GM18867 (cell line): Measurements from ENCODE around the gene TEP1.
"Not testable (repeated sequence)": the region's sequence is repeated elsewhere in the genome, so short reads cannot be mapped to it uniquely, and the experiment has no call there.

ENCODE experiments used
- ATAC-seq: cut with Tn5 transposase; IDR thresholded peaks from one replicate; pipeline ENCODE4 v1.9.1; 2021; ENCODE audit warnings: mild to moderate bottlenecking, moderate library complexity; ENCODE audit not compliant: unreplicated experiment

The TEP1 gene

DNA sequence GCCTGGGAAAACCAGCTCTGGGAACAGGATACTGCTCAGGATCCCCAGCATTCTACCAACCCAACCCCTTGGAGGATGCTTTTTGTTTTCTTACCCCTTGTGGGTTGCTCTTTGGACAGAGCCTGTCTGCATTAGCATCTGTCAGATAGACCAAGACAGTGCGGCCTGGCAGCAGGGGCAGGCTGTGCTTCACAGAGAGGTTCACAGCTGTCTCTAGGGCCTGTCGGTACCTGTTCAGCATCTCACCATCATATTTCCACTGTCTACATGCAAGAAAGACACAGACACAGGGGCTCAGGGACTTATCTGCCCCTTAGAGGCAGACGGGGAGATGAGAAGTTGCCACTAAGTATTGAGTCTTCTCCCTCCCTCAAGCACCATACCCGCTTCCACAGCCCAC lies 21.8 kb downstream of the TEP1 start:
- no peak for ATAC-seq

DNA sequence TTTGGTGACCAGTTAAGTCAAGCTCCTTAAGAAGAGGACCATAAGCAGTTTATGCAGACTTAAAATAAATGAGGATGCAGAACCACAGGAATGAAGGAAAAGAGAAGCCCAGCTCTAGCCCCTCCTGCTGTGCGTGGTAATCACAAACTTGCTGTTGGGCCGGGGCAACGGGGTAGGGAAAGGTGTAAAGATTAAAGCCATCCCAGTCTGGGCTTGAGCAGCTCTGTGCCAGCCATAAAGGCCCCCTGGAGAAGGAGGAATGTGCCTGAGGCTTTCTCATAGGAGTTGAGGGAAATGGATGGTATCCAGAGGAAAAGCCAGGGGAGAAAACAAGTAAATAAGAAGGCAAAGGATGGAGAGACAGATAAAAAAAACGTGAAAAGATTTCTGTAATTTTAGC lies 25.1 kb downstream of the TEP1 start:
- ATAC-seq = no peak

DNA sequence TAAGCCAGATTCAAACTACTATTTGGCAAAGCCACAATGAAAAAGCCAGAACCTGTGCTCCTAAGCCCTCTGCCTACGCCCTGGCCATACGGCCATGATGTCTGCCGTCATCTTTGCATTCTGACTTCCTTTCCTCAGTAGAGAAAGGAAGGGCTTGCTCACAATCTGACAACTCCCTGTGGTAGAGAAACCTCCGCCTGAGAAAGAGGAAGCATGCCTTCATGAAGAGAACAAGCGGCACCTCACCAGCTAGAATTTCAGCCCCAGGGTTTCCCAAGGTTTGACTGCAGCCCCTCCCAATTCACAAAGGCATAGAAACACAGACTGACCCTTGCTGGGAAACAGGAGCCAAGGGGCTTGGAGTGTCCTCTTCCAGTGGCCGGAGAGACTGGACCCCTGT lies 25.7 kb downstream of the TEP1 start:
- no peak for ATAC-seq

DNA sequence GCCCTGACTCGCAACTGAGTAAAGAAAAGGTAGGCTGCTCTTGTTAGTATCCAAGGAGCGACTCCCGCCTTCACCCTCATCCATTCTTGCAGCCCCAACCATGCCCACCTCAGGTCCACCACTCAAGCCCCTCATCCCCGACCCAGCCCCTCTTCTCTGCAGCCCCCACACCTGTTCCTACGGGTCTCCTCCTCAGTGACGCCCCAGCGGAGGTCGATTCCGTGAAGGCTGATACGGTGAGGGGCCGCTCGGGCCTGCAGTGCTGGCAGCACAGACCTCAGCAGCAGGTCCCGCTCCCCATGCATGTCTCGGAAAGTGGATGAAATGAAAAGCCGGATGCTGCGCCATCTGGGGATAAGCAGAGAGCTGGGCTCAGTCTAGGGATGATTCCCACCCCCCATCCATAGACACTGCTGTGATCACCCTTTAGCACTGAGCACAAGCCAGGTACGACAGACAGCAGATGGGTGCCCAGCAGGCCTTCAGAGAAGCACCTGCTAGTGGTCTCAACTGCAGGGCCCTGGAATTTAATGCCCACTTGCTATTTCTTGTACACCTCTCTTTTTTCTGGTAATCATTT lies 26.9 kb downstream of the TEP1 start:
- no peak for ATAC-seq

DNA sequence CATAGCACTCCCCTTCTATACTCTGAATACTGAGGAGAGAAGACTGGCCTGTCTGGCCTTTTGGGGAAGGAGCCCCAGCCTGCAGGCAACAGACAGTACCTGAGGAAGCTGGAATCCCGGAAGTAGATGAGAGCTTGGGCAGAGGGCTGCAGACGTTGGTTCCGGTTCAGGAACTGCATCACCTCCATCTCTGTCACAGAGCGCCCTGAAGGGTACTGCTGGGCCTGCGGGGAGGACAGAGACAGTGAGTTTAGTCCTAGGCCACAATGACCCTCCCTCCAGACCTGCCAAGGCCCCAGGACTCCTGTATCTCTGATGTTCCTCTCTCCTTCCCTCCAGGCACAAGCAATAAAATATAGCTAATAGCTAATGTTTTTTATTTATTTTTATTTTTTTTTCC lies 28.4 kb downstream of the TEP1 start:
- ATAC-seq = no peak

DNA sequence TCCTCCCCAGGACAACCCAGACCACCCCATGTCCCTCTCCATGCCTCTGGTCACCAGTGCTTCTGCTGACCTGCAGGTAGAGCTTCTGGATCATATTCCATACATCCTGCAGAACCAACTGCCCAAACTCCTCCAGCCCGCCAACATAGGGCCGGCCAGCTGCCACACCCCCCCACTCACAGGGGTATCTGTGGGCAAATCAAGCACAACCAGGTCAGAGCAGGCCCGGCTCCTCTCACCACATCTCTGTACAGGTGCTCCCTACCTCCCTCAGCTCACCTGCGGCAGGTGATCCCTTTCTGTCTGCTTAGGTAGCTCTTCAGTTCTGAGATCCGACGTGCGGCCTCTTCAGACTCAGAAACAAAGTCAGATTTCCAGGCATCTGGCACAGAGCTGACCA lies 29.0 kb downstream of the TEP1 start:
- no peak for ATAC-seq

DNA sequence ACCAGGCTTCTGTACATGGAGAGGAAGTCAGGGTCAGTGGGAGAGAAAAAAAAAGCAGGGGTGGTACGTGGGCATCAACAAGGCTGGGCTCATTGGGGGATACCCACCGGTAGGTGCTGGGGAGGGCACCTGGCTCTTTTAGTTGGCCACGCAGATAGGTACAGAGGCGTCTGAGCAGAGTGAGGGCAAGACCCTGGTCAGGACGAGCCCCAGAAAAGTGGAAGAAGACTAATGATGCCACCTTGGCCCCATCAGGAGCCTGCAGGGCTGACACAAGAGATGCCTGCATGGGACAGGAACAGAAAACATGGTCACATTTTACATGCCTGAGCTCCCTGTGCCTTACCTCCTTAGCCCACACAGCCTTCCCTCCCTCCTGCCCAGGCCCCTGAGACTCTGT lies 29.7 kb downstream of the TEP1 start:
- ATAC-seq = no peak

DNA sequence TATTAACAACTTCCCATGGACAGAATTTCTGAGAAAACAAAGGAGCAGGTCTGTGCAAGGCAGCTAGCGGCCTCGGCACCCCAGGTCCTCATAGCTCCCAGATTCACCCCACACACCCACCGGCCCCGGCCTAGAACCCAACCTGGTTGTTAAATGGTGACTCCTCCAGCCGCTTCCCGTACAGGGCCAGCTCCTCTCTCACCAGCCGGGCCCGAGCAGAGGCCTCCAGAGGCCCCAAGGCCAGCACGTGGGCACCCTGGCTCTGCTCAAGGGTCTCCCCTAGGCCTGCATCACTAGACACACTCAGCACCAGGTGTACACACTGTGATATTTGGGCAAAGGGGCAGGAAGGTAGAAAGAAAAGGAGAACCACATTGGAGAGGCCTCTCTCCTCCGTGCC lies 30.3 kb downstream of the TEP1 start:
- ATAC-seq = no peak

DNA sequence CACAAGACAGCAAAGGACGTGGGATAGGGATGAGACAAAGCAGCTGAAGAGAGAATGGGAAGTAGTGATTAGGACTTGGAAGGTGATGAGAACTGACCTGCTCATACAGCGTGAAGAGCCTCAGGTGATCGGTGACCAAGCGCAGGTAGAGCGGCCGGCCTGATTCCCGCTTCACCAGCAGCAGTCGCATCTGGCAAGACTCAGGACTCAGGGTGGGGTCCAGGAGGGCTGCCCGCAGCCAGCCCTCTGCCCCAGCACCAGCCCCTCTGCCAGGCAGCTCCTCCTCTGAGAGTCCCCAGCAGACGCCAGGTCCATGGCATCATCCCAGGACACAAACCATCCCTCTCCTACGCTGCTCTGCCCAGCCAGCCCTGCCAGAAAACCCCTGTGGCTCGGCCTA lies 30.8 kb downstream of the TEP1 start:
- ATAC-seq = no peak

DNA sequence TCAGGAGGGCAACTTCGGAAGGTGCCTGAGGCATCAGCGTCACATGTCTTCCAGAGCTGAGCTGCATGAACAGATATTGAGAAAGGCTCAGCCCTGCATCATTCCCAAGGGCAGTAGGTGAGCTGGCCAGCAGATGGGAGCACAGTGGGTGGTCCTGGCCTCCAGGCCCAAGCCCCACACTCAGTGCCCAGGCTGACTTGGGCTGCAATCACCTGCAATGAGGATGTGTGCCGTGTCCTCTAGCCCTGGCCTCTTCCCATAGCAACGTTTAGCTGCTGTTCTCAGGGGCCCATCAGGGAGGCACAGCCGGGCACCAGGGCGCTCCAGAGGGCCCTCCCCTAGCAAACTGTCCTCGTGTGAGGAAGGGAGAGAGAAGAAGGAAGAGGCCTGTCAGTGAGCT lies 32.0 kb downstream of the TEP1 start:
- no peak for ATAC-seq

DNA sequence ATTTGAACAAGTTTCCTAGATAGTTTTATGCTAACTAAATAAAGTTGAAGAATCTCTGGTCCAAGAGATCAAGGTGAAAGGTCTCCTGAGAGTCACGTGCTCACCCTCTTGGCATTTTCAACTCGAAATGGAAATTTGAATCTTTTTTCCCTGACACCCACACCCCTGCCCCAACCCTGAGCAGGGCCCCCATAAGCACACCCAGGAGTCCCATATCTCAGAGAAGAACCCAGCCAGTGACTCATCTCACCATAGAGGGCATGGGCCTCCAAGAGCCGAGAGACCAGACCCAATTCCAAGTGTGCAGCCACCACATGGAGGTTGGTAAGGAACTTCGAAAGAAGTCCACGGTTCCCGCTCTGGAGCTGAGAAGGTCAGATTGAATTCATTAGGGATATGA lies 32.6 kb downstream of the TEP1 start:
- ATAC-seq = no peak

DNA sequence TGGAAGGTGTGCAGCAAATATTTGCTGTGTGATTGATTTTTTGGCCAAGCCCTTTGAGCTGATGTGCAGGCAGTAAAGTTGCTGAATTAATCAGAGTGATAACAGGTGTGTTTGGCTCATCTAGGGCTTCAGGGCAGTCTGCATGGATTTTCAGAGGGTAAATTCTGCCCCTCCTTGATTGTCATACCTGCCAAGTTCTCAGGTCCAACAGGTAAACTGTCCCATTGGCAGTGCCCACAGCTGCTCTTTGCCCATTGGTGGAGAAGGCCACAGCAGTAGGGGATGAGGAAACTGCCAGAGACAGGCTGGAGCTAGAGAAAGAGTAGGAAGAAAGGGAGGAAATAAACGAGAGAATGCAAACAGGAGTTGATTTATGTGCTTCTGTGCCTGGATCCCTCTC lies 33.6 kb downstream of the TEP1 start:
- no peak for ATAC-seq

DNA sequence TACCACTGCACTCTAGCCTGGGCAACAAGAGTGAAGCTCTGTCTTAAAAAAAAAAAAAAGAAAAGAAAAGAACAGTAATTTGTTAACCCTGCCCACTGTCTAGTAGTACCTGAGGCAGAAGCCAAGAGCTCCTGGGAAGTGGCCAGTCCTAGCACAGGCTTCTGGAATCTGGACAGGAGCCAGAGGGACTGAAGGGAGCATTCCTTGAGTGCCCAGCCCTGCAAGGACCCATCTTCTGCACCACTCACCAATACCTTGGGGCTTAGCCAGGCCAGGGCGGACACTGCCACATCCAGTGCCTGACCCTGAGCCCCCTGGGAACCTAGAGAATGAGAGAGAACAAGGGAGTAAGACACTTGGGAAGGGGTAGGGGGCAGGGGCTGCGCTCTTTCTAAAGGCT lies 36.1 kb downstream of the TEP1 start:
- ATAC-seq = no peak

DNA sequence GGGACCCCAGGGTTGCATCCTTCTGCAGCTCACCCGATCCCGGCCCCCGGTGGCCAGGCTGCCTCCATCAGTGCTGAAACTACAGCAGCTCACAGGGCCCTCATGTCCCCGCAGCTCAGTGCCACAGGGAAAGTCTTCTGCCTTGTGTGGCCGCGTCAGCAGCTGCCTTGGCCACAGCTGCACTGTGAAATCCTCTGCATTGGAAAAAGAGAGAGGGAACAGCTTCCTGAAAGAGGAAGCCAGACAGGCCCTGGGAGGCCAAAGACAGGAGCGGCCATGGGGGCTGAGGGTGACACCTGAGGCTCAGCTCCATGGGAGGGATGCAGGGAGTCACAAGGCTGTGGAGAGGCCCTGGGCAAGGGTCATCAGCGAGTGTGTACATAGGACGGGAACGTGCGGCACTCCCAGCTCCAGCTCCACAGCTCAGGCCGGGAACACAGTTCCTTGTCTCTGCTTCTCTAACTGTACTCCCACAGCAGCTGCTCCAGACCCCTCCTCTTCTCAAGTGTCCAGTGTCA lies 37.2 kb downstream of the TEP1 start:
- ATAC-seq = no peak

DNA sequence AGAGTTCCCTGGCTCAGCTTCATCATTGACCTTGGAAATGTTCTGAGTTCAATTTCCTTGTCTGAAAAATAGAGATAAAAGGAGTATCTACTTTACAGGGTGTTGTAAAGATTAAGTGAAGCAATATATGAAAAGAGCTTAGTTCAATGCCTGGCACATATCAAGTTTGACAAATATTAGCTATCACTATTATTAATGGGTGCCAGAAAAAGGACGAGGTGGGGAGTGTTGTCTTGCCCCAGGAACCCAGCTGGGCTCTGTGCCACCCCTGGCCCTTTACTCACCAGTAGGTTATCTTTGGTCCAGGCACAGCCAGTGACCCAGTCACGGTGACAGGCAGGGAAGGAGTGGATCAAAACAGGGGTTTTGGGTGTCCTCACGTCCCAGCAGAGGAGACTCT lies 37.8 kb downstream of the TEP1 start:
- no peak for ATAC-seq

DNA sequence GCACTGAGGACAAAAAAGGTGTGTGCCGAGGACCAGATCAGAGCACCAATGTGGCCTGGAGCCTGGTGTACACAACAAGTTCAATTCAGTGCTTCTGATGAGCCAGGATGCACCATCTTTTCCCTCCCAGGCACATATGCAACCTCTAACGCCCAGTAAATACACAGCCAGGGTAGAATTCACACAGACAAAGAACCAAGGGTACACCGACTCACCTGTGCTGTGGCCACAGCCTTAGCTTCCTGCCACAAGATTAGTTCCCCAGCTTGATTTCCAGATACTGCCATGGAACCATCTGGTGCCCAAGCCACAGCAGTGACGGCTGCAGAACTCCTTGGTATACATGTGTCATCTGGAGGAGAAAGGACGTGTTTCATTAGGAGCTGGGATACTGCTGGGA lies 40.5 kb downstream of the TEP1 start:
- ATAC-seq = no peak

DNA sequence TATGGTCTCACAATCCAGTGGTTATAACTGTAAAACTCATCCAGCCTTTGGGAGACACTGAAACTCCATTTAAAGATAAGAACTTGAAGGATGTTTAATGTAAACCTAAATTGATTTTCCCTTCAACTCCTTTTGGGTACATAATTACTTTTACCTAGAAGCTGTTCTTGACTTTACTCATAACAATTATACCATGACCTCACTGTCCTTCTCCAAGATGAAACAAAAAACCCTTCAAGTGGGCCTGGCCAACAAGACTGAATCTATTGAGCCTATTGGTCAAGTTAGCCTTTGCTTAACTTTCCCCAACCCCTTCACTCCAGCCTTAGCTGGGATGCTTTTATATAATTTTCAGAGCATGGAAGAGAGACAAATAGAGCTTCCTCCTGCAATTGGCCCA lies 47.4 kb downstream of the TEP1 start:
- no peak for ATAC-seq

DNA sequence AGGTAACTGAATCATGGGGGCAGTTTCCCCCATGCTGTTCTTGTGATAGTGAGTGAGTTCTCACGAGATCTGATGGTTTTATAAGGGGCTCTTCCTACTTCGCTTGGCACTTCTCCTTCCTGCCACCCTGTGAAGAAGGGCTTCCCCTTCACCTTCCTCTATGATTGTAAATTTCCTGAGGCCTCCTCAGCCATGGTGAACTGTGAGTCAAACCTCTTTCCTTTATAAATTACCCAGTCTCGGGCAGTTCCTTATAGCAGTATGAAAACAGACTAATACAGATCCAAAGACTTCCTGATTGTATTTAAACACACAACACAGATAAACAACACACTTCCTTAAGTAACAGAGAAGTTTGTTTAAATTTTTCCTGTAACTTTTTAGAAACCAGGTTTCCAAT lies 54.8 kb downstream of the TEP1 start:
- not testable (repeated sequence) for ATAC-seq

DNA sequence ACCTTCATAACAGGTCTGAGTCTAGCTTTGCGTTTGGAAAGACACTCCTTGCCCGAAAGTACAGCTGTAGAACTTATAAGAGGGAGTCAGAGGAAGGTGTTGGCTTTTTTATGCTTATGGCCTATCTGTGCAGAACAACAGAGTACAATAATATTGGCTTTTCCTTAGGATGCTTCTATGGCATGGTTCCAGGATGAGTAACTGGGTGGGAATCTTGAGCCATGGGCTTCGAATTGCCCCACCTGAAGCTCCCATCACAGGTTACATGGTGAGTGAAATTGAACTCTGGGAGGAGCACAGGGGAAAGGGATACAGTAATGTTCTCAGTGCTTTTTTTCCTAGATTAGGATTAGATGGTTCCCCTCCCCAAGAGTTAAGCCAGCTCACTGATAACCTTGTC lies 56.9 kb downstream of the TEP1 start:
- ATAC-seq = no peak

DNA sequence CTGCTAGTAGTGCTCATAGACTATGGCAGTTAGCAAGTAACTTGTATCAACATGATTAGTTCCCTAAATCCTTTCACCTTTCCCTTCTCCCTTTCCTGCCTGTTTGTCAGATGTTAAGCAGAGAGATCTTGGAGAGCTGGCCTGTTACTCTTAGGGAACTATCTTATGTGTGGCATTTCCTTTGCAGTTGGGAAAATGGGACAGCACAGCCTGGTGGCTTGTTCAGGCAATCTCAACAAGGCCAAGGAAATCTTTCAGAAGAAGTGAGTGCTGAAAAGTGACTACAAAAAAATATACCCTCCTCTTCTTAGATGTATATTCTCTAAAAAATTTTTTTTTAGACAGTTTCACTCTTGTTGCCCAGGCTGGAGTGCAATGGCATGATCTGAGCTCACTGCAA lies 62.4 kb downstream of the TEP1 start:
- ATAC-seq = no peak

DNA sequence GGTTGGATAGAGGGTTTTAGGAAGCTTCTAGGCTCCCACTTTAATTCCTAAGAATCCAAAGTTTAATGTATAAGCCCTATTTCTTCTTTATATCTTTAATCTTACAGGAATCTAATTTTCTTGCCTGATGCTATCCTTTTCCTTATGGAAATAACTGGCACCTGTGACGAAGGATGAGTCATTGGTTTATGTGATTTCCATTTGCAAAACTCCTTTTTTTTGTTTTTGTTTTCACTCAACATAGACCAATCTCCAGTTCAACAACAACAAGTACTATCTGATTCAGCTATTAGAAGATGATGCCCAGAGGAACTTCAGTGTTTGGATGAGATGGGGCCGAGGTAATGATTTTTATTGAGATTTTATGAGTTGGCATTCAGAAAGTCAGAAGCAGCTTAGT lies 63.0 kb downstream of the TEP1 start:
- no peak for ATAC-seq

DNA sequence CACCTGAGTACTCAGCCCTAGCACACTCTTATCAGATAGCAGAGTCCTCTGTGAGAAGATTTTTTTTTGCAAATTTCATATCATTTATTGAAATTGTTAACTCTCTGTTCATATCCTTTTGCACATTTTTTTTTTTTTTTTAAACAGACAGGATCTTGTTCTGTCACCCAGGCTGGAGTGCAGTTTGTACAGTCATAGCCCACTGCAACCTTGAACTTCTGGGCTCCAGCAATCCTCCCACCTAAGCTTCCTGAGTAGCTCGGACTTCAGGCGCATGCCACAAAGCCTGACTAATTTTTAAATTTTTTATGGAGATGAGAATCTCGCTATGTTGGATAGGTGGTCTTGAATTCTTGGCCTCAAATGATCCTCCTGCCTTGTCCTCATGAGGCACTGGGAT lies 65.6 kb downstream of the TEP1 start:
- no peak for ATAC-seq

DNA sequence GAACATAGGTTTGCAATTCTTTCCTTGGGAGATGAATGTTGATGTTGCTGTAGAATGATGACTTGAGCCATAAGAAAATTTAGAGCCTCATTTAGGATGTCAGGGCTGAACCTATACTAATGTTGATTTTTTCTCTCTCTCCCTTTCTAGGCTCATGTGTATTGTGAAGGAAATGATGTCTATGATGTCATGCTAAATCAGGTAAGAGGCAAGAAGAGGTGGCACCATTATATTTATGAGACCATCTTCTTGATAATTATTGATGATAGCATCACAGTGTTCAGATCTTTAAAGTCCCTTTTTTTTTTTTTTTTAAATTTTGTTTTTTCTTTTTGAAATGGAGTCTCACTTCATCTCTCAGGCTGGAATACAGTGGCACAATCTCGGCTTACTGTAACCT lies 66.6 kb downstream of the TEP1 start:
- ATAC-seq = no peak

DNA sequence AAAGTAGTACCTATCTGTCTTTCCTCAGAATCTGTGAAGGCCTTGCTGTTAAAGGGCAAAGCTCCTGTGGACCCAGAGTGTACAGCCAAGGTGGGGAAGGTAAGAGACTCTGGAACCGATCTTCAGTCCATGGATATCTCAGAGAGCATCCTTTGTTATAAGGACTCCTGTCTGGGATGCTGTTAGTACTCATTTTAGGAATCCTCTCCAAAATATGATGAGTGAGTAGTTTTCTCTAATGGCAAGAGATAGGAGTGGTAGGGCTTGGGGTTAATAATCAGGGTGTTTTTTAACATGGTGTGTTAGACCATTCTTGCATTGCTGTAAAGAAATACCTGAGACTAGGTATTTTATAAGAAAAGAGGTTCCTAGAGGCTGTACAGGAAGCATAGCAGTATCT lies 67.9 kb downstream of the TEP1 start:
- ATAC-seq = no peak
